MM.1S (cell line): ENCODE results near the gene LIPE.

ENCODE experiments used
- DNase-seq: peaks from one replicate; pipeline ENCODE4 v3.0.0-alpha.2; 2015
- H2AFZ ChIP-seq: fragments of 300-600 bp; sonication (generic); 2 replicates; pipeline ENCODE4 v1.6.0; 2016; ENCODE audit warnings: antibody characterized with exemption, low read length
- H3F3A ChIP-seq: fragments of 300-600 bp; sonication (generic); 2 replicates; pipeline ENCODE4 v1.6.1; 2016; ENCODE audit warnings: mild to moderate bottlenecking, antibody characterized with exemption, low read length, moderate library complexity, mixed read lengths; ENCODE audit not compliant: insufficient read depth
- H3K27ac ChIP-seq: fragments of 300-600 bp; sonication (generic); 2 replicates; pipeline ENCODE4 v1.5.1; 2016; ENCODE audit warnings: mild to moderate bottlenecking, low read length
- H3K27me3 ChIP-seq: fragments of 300-600 bp; sonication (generic); replicated peaks from 2 replicates; pipeline ENCODE4 v1.6.0; 2016; ENCODE audit warnings: low read length; ENCODE audit not compliant: insufficient read depth
- H3K36me3 ChIP-seq: fragments of 300-600 bp; sonication (generic); replicated peaks from 2 replicates; pipeline ENCODE4 v1.6.1; 2016; ENCODE audit warnings: mild to moderate bottlenecking, low read length, mixed read lengths; ENCODE audit not compliant: insufficient read depth
- H3K4me1 ChIP-seq: fragments of 300-600 bp; sonication (generic); 2 replicates; pipeline ENCODE4 v1.6.1; 2016; ENCODE audit warnings: low read length, mixed read lengths
- H3K4me2 ChIP-seq: fragments of 300-600 bp; sonication (generic); 2 replicates; pipeline ENCODE4 v1.6.0; 2016; ENCODE audit warnings: low read depth, low read length
- H3K4me3 ChIP-seq: fragments of 300-600 bp; sonication (generic); 2 replicates; pipeline ENCODE4 v1.5.1; 2016; ENCODE audit warnings: low read length, mixed read lengths
- H3K79me2 ChIP-seq: fragments of 300-600 bp; sonication (generic); 2 replicates; pipeline ENCODE4 v1.6.1; 2016; ENCODE audit warnings: mixed run types, low read length, mixed read lengths
- H3K9ac ChIP-seq: fragments of 300-600 bp; sonication (generic); 2 replicates; pipeline ENCODE4 v1.6.1; 2016; ENCODE audit warnings: low read length, mixed read lengths
- H3K9me2 ChIP-seq: fragments of 300-600 bp; sonication (generic); replicated peaks from 2 replicates; pipeline ENCODE4 v1.6.1; 2016; ENCODE audit warnings: mild to moderate bottlenecking, low read length, mixed read lengths; ENCODE audit not compliant: insufficient read depth
- H3K9me3 ChIP-seq: fragments of 300-600 bp; sonication (generic); replicated peaks from 2 replicates; pipeline ENCODE4 v1.6.1; 2016; ENCODE audit warnings: mild to moderate bottlenecking, low read length, mixed read lengths; ENCODE audit not compliant: insufficient read depth
- H4K20me1 ChIP-seq: fragments of 300-600 bp; sonication (generic); 2 replicates; pipeline ENCODE4 v1.6.1; 2016; ENCODE audit warnings: mild to moderate bottlenecking, low read length, moderate library complexity, mixed read lengths; ENCODE audit not compliant: insufficient read depth
- EZH2 ChIP-seq: fragments of 300-600 bp; sonication (generic); optimal IDR thresholded peaks from 2 replicates; pipeline ENCODE3; 2017; ENCODE audit warnings: low read depth, mild to moderate bottlenecking, antibody characterized with exemption, low read length, mixed read lengths
- EZH2phosphoT487 ChIP-seq: fragments of 300-600 bp; sonication (generic); IDR thresholded peaks from 2 replicates; pipeline ENCODE4 v1.6.1; 2018; ENCODE audit warnings: antibody characterized with exemption, low read length
- TF ChIP-seq, protein P1 (sequence below): fragments of 300-600 bp; sonication (generic); IDR thresholded peaks from 2 replicates; pipeline ENCODE4 v1.5.1; 2016; ENCODE audit warnings: antibody characterized with exemption, low read length, mixed read lengths

Gene LIPE

DNA sequence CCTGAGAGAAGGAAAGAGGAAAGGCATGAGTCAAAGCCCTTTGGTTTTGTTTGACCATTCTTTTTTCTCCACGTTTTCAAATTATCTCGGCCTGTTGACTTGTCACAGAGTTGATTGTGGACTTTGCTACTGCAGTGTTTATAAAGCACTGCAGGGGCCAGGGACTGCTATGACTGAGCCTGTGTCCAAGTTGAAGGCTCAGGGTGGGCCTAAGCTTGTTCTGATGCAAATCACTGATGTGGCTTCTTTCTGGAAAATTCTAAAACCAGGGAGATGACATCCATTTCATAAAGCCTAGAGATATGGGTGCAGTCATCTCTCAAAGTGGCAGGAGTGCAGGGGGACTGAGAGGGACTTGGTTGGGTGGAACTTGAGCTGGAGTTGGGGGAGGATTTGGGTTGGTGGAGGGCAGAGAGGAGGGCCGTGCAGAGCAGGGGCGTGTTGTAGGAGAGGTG lies 16.8 kb upstream of the LIPE start:
- Histone ChIP-seq H3K4me2 (no peak overlapping the region), H3K4me3 (no peak overlapping the region), H3K4me1 (0 out of 2 replicates have a peak, but pooled peaks cover 3% of the 10 kb centered on the region), H3K9me3 (no peaks in the 10 kb centered on the region), H3K27ac (no peak overlapping the region), H4K20me1 (no peaks in the 10 kb centered on the region), H3K79me2 (no peaks in the 10 kb centered on the region), H3F3A (no peaks in the 10 kb centered on the region), H3K36me3 (no peaks in the 10 kb centered on the region), H3K9me2 (no peaks in the 10 kb centered on the region), H2AFZ (no peak overlapping the region), H3K27me3 (no peaks in the 10 kb centered on the region), H3K9ac (no peak overlapping the region)
- TF ChIP-seq, protein P1, sequence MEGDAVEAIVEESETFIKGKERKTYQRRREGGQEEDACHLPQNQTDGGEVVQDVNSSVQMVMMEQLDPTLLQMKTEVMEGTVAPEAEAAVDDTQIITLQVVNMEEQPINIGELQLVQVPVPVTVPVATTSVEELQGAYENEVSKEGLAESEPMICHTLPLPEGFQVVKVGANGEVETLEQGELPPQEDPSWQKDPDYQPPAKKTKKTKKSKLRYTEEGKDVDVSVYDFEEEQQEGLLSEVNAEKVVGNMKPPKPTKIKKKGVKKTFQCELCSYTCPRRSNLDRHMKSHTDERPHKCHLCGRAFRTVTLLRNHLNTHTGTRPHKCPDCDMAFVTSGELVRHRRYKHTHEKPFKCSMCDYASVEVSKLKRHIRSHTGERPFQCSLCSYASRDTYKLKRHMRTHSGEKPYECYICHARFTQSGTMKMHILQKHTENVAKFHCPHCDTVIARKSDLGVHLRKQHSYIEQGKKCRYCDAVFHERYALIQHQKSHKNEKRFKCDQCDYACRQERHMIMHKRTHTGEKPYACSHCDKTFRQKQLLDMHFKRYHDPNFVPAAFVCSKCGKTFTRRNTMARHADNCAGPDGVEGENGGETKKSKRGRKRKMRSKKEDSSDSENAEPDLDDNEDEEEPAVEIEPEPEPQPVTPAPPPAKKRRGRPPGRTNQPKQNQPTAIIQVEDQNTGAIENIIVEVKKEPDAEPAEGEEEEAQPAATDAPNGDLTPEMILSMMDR: no peak
- TF ChIP-seq EZH2phosphoT487: no peak
- TF ChIP-seq EZH2: no peak
- DNase-seq: no peak

DNA sequence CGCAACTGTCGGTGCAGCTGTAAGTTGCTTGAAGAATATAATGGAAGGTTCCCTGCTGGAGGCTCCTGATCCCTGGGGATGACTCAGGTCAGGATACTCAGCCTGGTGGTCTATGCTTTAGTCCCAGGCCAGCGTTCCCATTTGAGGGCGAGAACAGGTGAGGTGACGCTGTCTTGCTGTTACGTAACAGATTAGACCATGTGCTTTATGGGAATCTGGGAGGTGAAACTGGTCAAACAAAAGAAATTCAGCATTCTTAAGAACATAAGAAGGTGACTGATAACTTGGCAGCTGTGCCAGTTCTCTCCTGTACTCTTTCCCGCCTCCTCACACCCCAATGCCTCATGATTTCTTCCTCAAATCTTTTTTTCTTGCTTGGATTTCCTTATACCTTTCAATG lies 15.6 kb upstream of the LIPE start, which contains the start of gene CXCL17:
Gene CXCL17, minus strand, starts transcription at position 114 of the 400 bp plus-strand sequence. CDS start 114 bp downstream, outside the sequence.
- Histone ChIP-seq H4K20me1 (no peaks in the 10 kb centered on the region), H3K9ac (no peak within 1 kb of the TSS), H3K79me2 (no peaks in the 10 kb centered on the region), H2AFZ (no peak within 1 kb of the TSS), H3K9me2 (no peaks in the 10 kb centered on the region), H3K27me3 (no peaks in the 10 kb centered on the region), H3K9me3 (no peaks in the 10 kb centered on the region), H3F3A (no peaks in the 10 kb centered on the region), H3K4me2 (no peak within 1 kb of the TSS), H3K27ac (no peak within 1 kb of the TSS), H3K4me3 (no peak within 1 kb of the TSS), H3K4me1 (0 out of 2 replicates have a peak, but pooled peaks cover 3% of the 10 kb centered on the region), H3K36me3 (no peaks in the 10 kb centered on the region)
- DNase-seq: no peak
- no peak for TF ChIP-seq EZH2phosphoT487
- TF ChIP-seq, protein P1: no peak

DNA sequence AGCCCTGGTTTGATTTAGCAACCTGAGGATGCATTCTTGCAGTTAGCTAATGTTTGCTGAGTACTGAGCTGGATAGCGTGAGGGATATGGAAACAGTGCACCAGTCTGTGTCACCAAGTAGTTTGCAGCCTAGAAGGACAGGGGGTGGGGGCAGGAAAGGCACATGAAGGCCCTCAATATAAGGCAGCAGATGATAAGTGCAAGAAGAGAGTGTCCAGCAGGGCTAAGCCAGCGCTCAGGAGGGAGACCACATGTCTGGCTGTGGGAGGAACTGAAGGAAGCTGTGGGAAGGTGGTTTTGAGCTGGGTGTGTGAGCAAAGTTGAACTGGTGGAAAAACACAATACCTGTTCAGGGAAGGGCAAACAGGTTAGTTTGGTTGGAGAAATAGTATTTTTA lies 13.9 kb upstream of the LIPE start:
- Histone ChIP-seq H3K4me2 (no peak overlapping the region), H3F3A (no peaks in the 10 kb centered on the region)

More for the DNA sequence above, 13.9 kb upstream of the LIPE start:
- TF ChIP-seq EZH2 (no peak), EZH2phosphoT487 (no peak)
- TF ChIP-seq, protein P1: no peak
- H3K36me3 ChIP-seq: no peaks in the 10 kb centered on the region
- H3K27ac ChIP-seq: no peak overlapping the region
- H3K9me3 ChIP-seq: no peaks in the 10 kb centered on the region
- no peaks in the 10 kb centered on the region for H3K27me3 ChIP-seq
- no peak overlapping the region for H3K4me3 ChIP-seq
- DNase-seq: no peak
- no peaks in the 10 kb centered on the region for H4K20me1 ChIP-seq
- H3K79me2 ChIP-seq: no peaks in the 10 kb centered on the region
- H3K9me2 ChIP-seq: no peaks in the 10 kb centered on the region
- no peak overlapping the region for H2AFZ ChIP-seq
- H3K9ac ChIP-seq: no peak overlapping the region
- 0 out of 2 replicates have a peak, but pooled peaks cover 3% of the 10 kb centered on the region for H3K4me1 ChIP-seq
